Right lobe of liver (tissue), 6 donors: ENCODE results near the gene SH3BP4. TPM values are rescaled to one million over a fixed set of nuclear protein-coding genes. Genes with fewer than 3 reads are reported as not detected.

Experiments used
- ATAC-seq, 4 donors: fragments of 200-7000 bp; cut with Tn5 transposase; one replicate each; pipeline ENCODE4 v1.9.1; 2020; ENCODE audit warnings: mild to moderate bottlenecking in 4 of 4, moderate library complexity in 4 of 4
- DNase-seq, 3 donors: peaks; one replicate each; pipeline ENCODE4 v3.0.0-alpha.2; 2020
- H3K27ac ChIP-seq, 3 donors: fragments of 200-600 bp; one replicate each; pipeline ENCODE4 v1.8.0; 2022
- H3K27me3 ChIP-seq, 2 donors: fragments of 200-600 bp; one replicate each; pipeline ENCODE4 v1.8.0; 2022
- H3K36me3 ChIP-seq, 4 donors: fragments of 200-600 bp; sonication (generic) in 1 of 4; one replicate each; pipeline versions ENCODE4 v1.5.1 to v1.8.0; 2017 to 2022; ENCODE audit warnings: control low read depth in 1 of 4
- H3K4me1 ChIP-seq, 4 donors: fragments of 200-600 bp; sonication (generic) in 1 of 4; one replicate each; pipeline versions ENCODE4 v1.5.1 to v1.8.0; 2017 to 2022; ENCODE audit warnings: control low read depth in 1 of 4
- H3K4me3 ChIP-seq, 3 donors: fragments of 200-600 bp; one replicate each; pipeline ENCODE4 v1.8.0; 2022
- H3K9me3 ChIP-seq, 4 donors: fragments of 200-600 bp; sonication (generic) in 1 of 4; one replicate each; pipeline versions ENCODE4 v1.5.1 to v1.8.0; 2017 to 2022; ENCODE audit warnings: control low read depth in 1 of 4
- POLR2A ChIP-seq: fragments of 450-650 bp; IDR thresholded peaks from one replicate; pipeline ENCODE4 v1.6.1; 2017; ENCODE audit warnings: antibody characterized with exemption, mild to moderate bottlenecking
- WGBS: methylation state at CpG from one replicate; pipeline ENCODE4 v1.1.6; 2018; ENCODE audit warnings: low coverage, low lambda C conversion rate; ENCODE audit not compliant: insufficient coverage; ENCODE audit errors: missing lambda C conversion rate; 5-methylcytosine and 5-hydroxymethylcytosine counted together
- intact Hi-C, 2 donors: fragments of 100-400 bp; cut with DNase I; formaldehyde crosslinking; loops; one replicate each; pipeline versions ENCODE4 v1.11.2 to v1.14.1; 2022
- total RNA-seq, 6 experiments: library from RNA; depleted of rRNA in 2 of 6; stranded (reverse); fragments of >200 nt in 2 of 6; fragmentation: NEBNext Ultra II Directional in 3 of 6; extraction: Animal tissue kit (Norgen Biotek cat#: 25700) in 3 of 6; gene quantifications; one replicate each; pipeline versions ENCODE4 v1.1.0 to v1.2.4, GENCODE V29; 2016 to 2023
- TF ChIP-seq, protein P1 (sequence below), 4 donors: fragments of 200-600 bp in 3 of 4; fragments of 450-650 bp in 1 of 4; IDR thresholded peaks; one replicate each; pipeline versions ENCODE4 v1.5.1 to v1.8.0; 2016 to 2022; ENCODE audit warnings: antibody characterized with exemption in 4 of 4, mild to moderate bottlenecking in 2 of 4
- donor health status: DM: no; HTN: yes; CAD: no.
- donor health status: DM: no; HTN: no; CAD: no.
- donor health status: DM: no; HTN: no; CAD: no.
- donor health status: DM: no; HTN: yes; CAD: no.
- donor health status: DM: no; HTN: yes; CAD: no.

SH3BP4 gene
- total RNA-seq, 6 experiments from 2014 or later, result 18.8 to 30.4 (median 26.3) TPM

DNA sequence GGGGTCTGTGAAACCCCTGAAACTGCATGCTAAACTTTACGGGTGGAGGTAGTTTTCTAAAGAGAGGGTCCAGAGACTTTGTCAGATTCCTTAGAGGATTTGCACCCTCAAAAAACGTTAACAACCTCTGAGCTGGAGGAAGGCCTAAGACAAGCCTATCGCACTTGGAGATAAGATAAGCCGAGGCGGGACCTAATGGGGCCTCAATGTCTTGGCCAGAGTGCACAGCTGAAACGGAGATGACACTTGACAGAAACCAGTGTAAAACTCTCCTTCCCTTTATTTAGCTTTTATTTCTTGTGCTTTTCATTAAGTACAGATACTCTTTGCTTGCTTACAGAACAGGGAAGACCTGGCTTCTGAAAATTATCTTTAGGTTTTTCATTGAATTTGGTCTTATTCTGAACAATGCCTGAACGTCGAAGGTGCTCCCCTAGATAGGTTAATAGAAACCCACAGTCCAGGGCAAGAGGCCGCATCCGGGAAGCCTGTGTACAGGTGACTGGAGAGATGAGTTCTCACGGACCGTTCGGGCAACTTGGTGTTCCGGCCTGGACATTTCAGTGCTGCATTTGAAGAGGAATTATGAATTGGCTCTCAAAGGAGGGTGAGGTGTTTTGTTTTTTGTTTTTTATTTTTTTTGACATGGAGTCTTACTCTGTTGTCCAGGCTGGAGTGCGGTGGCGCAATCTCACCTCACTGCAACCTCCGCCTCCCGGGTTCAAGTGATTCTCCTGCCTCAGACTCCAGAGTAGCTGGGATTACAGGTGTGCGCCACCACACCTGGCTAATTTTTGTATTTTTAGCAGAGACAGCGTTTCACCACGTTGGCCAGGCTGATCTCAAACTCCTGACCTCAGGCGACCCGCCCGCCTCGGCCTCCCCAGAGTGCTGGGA lies 49.7 kb downstream of the SH3BP4 start:
- DNase-seq (no peak), ATAC-seq (no peak)
- peak overlapping the region; percentile 4 to 93 (median 89) for H3K27ac ChIP-seq
- no peaks in the 10 kb centered on the region for H3K36me3 ChIP-seq
- no peak for TF ChIP-seq POLR2A
- TF ChIP-seq, protein P1, sequence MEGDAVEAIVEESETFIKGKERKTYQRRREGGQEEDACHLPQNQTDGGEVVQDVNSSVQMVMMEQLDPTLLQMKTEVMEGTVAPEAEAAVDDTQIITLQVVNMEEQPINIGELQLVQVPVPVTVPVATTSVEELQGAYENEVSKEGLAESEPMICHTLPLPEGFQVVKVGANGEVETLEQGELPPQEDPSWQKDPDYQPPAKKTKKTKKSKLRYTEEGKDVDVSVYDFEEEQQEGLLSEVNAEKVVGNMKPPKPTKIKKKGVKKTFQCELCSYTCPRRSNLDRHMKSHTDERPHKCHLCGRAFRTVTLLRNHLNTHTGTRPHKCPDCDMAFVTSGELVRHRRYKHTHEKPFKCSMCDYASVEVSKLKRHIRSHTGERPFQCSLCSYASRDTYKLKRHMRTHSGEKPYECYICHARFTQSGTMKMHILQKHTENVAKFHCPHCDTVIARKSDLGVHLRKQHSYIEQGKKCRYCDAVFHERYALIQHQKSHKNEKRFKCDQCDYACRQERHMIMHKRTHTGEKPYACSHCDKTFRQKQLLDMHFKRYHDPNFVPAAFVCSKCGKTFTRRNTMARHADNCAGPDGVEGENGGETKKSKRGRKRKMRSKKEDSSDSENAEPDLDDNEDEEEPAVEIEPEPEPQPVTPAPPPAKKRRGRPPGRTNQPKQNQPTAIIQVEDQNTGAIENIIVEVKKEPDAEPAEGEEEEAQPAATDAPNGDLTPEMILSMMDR (IDR thresholded peaks at IDR 0.05), result no peak
- H3K4me3 ChIP-seq, result no peak overlapping the region
- H3K27me3 ChIP-seq, result no peaks in the 10 kb centered on the region
- H3K9me3 ChIP-seq, result no peaks in the 10 kb centered on the region
- H3K4me1 ChIP-seq, result peaks cover 0 to 81% (median 35%) of the 10 kb centered on the region in 4 donors
- intact Hi-C loops, result no loop called here
- WGBS, result 50% methylated on average over 20 of the region's 25 CpGs

DNA sequence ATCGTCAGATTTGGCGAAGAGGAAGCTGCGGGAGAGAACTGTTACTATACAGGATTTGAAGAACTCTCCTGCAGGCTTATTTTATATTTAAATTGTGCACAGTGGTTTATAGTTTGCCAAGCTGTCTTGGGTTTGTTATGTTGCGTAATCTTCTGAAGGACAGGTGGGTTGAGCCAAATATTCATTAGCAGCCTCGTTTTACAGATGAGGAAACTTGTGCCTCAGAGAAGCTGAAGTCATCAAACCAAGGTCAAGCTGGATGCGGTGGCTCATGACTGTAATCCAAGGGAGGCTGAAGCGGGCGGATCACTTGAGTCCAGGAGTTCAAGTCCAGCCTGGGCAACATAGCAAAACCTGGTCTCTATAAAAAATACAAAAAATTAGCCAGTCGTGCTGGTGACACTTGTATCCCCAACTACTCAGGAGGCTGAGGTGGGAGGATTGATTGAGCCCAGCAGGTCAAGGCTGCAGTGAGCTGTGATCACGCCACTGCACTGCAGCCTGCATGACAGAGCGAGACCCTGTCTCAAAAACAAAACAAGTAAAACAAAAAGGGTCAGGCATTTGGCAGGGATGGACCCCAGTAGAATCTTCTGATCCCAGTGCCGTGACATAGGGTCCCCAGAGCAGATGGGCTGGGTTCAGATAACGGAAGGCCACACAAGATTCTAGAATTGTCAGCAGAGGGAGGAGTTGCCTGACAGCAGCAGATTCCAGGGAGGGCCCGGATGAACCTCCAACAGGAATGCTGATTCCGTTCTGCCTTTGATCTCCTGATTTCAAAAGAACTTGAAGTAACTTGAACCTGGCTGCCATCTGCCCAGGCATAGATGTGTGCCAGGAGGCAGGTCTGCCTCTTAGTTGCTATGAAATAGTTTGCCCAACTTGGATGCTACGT lies 50.6 kb downstream of the SH3BP4 start:
- ATAC-seq (no peak), DNase-seq (no peak)
- Histone ChIP-seq H3K4me1 (peaks cover 0 to 80% (median 33%) of the 10 kb centered on the region in 4 donors), H3K27me3 (no peaks in the 10 kb centered on the region), H3K4me3 (no peak overlapping the region), H3K27ac (peak overlapping the region in 2 of 3 donors; percentile 89 to 93), H3K36me3 (no peaks in the 10 kb centered on the region), H3K9me3 (no peaks in the 10 kb centered on the region)
- no peak for TF ChIP-seq POLR2A
- TF ChIP-seq, protein P1 (IDR thresholded peaks at IDR 0.05), result no peak
- intact Hi-C loops, result no loop called here
- WGBS, result 76% methylated on average over 12 of the region's 16 CpGs

DNA sequence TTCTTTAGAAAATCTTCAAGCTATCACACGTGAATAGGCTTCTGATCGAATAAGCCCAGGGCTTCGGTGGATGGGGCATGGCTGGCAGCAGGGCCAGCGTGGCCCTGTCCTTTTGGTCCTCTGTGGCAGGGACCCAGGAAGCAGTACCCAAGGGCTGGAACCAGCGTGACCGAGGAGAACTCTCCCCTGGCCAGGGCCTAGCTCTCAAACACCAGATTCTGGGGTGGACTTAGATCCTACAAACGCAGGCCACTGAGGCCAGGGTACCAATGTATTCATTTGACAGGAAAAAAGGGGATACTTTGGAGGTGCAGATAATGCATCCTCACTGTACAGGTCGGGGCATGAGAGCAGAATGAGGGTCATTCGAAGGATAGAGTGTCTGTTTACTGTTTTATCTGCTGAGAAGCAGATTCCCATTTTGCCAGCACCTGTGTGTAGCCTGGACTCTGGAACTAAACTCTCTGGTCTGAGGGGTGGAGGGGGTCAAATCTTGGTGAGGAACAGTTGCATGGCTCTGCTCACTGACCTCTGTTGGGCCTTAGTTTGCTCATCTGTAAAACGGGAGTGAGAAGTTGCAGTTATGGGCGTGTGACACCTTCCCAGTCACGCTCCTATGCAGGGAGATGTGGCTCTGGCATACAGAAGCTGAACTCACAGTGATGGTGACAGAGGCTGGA lies 51.4 kb downstream of the SH3BP4 start:
- intact Hi-C loops, result no loop called here
- TF ChIP-seq, protein P1 (IDR thresholded peaks at IDR 0.05), result no peak
- no peak for TF ChIP-seq POLR2A
- Histone ChIP-seq H3K27ac (peak overlapping the region in 2 of 3 donors; percentile 89 to 93), H3K9me3 (no peaks in the 10 kb centered on the region), H3K4me1 (peaks cover 0 to 80% (median 34%) of the 10 kb centered on the region in 4 donors), H3K4me3 (no peak overlapping the region), H3K36me3 (no peaks in the 10 kb centered on the region), H3K27me3 (no peaks in the 10 kb centered on the region)
- ATAC-seq, result no peak
- no peak for DNase-seq
- 38% methylated on average over 6 of the region's 12 CpGs for WGBS

DNA sequence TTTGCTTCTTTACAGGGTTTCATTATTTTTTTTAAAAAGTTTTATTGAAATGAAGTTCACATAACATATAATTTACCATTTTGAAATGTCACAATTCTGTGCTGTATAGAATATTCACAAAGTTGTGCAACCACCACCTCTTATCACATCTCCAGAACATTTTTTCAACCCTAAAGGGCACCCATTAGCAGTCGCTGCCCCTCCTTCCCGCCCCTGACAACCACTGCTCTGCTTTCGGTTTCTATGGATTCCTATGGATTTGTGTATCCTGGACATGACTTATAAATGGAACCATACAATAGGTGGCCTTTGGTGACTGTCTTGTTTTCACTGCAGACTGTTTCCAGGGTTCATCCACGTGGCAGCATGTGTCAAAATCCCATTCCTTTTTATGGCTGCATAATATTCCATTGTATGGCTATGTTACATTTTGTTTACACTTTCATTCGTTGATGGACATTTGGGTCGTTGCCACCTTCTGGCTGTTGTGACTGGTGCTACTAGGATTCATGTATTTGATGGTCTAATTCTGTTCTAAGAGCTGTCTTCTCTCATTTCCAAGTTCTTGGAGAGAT lies 52.6 kb downstream of the SH3BP4 start:
- no peaks in the 10 kb centered on the region for H3K9me3 ChIP-seq
- H3K27me3 ChIP-seq, result no peaks in the 10 kb centered on the region
- DNase-seq (no peak), ATAC-seq (no peak)
- intact Hi-C loops, result no loop called here
- H3K4me1 ChIP-seq, result peaks cover 0 to 83% (median 34%) of the 10 kb centered on the region in 4 donors
- no peak for TF ChIP-seq POLR2A
- TF ChIP-seq, protein P1 (IDR thresholded peaks at IDR 0.05), result no peak
- H3K4me3 ChIP-seq, result no peak overlapping the region
- 78% methylated on average over 6 of the region's 6 CpGs for WGBS
- peak overlapping the region in 1 of 3 donors; percentile 72 for H3K27ac ChIP-seq
- H3K36me3 ChIP-seq, result no peaks in the 10 kb centered on the region
